Inflammatory macrophage treated with lipopolysaccharide for 1 hour (primary cell): ENCODE measurements around the gene RUNX3.
A peak's percentile ranks its signal among the peaks of the same experiment; 100 is the strongest.
"Not testable (repeated sequence)": the region's sequence is repeated elsewhere in the genome, so short reads cannot be mapped to it uniquely, and the experiment has no call there.

Source experiments
- DNase-seq, 2 donors: peaks; one replicate each; pipeline ENCODE4 v3.0.0-alpha.2; 2020 to 2022

RUNX3 gene

DNA sequence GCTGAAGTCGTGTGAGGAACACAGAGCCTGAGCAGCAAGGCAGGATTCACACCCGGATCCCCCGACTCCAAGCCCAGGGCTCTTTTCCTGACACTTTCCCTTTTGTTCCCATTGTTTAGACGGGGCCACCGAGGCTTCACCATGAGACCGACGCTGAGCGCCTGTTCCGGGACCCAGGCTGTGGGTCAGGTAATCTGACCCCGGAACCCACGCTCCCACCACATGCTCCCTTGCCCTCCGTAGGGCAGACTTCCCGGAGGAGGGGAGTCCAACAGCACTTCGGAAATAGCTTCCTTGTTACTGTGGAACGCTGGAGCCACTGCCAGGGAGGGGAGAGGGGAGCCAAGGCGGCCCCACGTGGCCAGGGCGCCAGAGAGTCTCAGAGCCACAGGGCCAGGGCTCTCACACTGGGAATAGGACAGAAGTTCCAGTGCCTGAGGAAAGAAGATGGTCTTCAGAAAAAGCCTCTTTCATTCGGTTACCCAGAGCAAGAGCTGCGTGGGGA is 18.4 kb downstream of the RUNX3 start:
- DNase-seq = no peak

DNA sequence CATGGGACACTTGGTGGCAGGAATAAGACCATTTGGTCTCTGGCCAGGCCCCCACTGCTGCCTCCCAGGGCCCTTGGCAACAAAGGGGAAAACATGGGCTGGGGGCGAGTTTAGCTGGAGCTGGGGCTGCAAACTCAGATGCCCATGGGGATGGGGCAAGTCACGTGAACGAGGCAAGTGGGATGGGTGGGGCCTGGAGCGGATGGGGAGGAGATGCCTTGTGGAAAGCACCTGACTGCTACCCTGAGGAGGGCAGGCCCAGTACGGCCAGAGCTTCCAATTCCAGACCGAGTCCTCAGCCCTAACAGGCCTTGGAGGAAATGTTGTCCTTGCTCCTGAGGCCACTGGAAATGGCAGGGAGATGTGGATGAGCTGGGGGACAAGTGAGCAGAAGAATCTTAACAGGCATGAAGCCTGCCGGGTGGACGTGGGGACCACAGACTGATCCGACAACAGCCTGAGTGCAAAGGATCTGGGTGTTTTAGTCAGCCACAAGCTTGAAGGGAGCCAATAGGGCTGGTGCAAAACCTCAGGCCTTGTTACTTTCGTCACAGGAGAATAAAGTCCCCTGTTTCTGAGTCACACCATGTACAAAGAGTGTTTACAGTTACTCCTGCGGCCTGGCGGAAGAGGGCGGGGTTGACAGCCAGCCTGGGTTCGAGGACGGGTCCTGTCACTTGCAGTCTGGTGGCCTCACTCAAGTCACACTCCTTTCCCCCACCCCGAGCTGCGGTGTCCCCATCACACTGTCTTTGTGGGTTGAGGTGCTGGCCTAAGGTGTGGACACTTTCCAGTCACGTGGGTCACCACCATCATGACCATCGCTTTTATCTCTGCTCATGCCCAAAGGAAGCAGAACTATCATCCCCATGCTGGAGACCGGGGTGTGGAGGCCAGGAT is 19.1 kb downstream of the RUNX3 start:
- DNase-seq = peak; percentile 22 to 60

DNA sequence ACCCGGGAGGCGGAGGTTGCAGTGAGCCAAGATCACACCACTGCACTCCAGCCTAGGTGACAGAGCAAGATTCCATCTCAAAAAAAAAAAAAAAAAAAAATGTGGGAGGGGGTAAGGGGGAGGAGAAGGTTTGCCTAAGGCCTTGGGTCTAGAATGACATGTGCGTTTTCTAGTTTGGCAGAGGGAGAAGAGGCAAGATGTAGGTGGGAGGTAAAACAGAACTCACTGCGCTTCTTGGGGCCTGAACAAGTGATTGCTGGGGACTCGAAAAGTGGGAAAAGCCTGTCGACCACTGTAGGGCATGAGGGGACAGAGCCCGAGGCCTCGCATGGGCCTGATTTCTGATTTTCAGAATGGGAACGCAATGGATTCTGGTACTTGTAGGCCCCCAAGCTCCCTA is 19.9 kb downstream of the RUNX3 start:
- DNase-seq = no peak

DNA sequence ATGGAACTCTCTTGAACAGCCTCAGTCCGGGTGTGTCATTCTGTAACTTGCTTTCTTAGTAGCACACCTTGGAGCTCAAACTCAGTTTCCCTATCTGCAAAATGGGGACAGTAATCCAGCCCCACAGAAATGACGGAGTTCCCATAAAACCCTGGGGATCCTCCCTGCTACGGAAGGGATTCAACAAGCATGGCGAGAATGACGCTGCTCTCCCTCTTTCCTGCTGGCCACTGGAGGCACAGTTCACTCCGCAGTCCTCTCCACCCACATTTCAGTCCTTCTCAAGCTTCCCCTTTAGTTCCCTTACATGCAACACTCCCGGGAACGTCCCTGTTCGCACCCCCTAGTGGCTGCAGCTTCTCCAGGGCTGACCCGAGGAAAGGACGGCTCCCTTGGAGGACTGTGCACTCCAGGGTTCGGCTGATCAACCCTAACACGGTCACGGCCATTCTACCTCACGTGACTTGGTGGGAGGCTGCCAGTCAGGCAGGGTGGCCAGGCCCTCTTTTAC is 20.6 kb downstream of the RUNX3 start:
- DNase-seq = peak; percentile 91 to 94

DNA sequence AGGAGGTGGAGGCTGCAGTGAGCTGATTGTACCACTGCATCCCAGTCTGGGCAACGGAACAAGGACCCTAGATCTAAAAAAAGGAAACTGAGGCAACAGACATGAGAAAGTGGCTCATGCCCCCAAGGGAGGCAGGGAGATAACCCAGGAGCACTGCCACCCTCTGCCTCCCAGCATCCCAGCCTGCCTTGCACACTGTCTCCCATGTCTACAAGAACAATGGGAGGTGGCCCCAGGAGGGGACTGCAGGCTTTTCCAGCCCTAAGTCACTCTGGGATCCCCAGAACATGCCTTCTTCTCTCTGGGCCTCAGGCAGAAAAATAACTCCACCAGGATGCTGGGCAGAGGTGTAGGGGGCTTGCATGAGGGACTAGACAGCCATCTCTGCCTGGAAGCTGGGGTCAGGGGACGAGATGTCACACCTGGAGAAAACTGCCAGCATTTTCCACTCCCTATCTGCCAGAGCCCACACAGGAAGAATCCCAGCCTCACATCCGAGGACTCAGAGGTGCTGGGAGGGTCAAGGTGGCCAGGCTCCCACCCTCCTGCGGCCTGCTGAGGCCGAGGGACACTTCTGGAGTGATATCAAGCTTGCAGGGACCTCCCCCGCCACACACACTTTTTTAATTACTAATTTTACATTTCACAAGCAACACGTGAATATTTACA is 21.4 kb downstream of the RUNX3 start:
- no peak for DNase-seq

DNA sequence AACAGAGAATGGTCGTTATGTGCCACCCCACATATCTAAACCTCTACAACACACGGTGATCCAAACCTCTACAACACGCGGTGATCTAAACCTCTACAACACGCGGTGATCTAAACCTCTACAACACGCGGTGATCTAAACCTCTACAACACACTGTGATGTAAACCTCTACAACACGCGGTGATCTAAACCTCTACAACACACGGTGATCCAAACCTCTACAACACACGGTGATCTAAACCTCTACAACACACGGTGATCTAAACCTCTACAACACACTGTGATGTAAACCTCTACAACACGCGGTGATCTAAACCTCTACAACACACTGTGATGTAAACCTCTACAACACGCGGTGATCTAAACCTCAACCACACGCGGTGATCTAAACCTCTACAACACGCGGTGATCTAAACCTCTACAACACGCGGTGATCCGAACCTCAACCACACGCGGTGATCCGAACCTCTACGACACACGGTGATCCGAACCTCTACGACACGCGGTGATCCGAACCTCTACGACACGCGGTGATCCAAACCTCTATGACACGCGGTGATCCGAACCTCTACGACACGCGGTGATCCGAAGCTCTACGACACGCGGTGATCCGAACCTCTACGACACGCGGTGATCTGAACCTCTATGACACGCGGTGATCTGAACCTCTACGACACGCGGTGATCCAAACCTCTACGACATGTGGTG is 22.3 kb downstream of the RUNX3 start:
- DNase-seq = not testable (repeated sequence)

DNA sequence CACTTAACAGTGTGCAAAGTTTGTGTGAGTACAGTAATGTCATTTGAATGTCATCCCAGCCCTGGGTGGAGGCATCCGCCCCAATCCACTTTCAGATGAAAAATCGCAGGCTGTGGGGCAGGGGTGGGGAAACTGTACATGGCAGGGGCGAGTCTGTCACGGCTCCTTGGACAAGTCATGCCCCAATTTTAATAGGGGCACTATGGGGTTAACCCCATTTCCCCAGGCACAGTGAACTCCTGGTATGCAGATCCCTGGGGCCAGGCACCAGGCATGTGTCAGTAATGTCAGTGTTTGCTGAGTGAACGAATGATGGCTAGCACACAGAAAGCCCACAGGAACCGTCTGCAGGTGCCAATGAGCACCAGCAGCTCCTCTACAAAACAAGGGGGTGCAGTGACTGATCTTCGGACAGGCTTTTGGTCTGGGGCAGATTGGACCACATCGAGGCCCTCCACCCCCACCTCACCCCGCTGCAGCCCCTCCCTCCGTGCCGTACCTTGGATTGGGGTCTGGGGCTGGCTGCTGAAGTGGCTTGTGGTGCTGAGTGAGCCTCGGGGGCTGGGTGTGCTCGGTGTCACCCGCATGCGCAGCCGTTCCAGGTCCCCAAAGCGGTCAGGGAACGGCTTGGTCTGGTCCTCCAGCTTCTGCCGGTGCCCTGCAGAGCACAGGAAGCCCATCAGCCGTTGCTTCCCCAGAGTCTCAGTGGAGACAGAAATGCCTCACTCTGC is 23.2 kb downstream of the RUNX3 start:
- DNase-seq = no peak

DNA sequence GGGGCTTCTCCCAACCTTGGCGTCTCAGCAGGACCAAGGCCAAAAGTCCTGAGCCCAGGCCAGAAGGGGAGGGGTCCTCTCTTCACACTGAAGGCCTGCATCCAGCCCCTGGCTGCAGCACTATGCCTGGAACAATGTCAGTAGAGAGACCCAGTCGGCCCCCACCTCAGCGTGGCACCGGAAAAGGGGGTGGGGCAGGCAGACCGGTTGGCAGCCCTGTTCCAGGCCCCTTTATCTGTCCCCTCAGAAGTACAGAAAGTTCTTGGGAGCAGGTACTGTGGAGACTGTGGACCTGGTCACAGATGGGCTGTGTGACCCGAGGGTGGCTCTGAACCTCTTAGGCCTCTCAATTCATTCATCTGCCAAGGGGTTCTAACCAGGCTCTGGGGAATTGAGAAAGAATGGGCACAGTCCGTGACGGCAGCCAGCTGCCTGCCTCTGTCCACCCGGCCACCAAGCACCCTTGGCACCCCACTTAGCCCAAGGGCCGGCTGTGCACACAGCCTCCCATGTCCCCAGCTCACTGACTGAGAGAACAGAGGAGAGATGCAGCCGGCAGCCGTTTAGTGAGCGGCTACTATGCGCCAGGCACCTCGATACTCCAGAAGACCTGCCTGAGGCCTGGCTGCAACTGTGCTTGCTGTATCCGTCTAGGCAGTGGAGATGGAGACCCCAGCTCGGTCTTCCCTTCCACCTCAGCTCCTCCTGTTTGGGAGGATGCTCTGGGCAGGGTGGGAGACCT is 23.9 kb downstream of the RUNX3 start:
- no peak for DNase-seq

DNA sequence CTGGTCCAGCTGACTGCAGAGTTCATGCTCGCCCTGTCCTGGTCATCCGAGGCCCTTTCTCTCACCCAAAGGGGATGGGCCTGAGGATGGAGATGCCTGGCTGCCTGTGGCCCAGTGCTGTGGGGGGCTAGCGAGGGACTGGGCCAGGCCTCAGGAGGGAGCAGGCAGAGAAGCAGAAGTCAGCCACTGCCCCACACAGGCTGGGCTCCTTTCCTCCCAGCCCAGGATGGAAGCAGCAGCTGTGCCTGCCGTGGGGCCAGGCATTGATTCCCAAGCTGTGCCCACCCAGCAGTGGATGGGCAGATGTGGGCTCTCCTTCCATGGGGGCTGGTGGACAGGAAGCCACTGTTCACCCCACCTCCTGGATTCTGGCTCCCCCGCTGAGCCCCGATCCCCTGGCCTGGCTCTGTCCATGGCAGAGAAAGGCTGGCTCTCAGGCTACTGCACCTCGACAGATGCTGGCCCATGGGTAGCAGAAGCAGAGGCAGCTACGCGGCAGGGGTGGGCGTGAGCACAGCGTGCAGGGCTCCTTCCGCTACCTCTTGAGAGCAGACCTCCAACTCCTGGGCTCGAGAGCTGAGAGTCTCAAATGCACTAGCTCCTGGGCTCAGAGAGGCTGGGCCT is 24.6 kb downstream of the RUNX3 start:
- no peak for DNase-seq

DNA sequence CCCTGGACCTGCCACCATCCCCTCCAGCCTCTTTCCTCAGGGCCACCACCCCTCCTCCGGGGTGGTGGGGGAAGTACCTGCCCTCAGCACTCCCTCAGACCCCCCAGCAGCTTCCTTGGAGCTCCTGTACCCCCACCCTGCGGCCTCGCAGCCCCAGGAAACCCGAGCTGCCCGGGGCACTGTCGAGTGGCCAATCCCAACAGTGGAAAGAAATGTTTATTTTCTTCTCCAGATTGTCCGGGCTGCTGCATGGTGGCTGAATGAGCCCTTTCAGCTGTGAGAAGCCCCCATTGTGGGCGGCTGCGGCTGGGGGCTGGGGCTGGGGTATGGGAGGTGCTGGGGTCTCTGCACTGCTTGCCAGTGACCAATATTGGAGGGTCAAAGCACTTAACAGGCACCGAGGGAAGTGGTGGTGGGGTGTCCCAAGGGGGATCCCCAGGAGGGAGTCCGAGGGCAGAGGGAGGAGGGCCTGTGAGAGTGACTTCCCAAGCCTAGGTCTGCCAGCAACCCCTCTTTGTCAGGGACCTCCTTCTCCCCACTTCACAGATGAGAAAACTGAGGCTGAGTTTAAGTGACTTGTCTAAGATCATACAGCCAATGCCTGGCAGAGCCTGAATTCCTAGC is 25.2 kb downstream of the RUNX3 start:
- no peak for DNase-seq

DNA sequence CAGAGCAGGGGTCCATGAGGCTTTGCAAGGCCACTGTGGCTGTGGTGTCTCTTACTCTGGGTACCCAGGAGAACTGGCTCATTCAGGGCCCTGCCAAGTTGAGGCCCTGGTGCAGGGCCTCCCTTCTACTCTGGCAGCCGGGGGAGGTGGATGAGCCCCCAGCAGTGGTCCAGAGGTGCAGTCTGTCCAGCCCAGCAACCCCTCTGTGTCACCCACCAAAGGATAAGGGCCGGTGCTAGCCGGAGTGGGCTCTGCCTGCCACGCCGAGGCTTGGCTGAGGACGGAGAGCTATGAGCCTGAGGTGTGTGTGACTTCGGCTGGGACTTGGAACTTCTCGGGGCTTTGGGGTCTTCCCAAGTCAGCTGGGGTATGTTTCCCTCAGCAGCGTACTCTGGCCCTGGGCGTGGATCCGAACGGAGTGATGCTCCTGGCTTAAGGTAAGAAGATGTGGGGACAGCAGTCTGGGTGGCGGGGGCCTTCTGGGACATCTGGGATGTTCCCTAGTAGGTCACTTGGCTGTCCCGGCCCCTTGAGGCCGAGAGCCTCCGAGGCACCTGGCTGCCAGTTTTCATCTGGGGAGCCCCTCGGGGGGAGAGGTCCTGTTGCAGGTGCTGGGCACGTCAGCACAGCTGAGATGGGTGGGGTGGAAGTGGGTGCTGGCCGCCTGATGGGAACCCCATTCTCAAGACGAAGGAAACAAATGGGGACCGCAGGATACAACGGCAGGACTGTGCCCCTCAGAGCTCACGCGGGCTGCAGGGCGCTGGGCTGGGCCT is 25.9 kb downstream of the RUNX3 start:
- DNase-seq = no peak

DNA sequence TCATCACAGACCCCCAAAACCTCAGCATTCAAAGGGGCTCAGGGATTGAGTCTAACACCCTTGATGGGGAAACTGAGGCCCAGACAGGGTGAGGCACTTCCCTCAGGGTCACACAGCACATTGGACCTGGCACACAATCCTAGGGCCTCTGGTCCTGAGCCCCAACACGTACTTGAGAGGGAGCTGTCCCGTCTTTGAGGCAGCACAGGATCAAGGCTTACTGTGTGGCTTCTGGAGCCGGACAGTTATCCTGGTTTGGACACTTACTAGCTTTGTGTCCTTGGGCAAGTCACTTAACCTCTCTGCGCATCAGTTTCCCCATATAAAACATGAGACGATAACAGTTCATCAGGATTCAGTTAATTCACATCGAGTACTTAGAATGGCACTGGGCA is 26.5 kb downstream of the RUNX3 start:
- no peak for DNase-seq

DNA sequence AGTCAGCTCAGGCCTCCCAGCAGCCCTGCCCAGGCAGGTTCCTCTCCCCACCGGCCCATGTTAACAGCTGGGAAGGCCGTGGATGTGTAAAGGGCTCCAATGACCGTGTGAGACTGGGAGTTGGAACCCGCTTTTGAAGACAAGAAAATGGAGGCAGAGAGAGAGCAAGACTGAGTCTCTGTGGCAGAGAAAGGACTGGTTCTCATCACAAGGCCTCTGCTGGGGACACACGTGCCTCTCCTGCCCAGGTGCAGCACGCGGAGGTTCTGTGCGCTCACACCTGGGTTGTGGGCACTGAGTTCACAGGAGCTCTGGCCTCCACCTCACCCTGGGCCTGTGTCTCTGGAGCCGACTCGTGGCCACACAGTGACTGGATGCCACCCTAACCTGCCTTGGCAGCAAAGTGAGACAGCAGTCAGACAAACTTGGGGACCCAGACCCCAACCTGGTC is 27.0 kb downstream of the RUNX3 start:
- DNase-seq = no peak

DNA sequence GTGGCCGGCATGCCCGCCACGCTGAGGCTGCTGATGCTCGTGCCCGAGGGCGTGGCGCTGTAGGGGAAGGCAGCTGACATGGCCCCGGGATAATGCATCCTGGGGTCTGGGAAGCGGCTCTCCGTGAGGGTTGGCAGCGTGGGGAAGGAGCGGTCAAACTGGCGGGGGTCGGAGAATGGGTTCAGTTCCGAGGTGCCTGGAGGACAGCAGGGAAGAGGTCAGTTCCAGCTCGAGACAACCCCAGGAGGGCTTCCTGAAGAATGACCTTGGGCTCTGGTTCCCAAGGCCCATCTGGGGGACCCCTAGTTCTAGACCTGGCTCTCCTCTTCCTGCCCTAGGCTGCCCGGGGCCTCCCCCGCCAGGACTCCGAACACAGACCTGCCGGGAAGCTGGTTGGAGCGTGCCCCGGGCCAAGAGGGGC is 27.6 kb downstream of the RUNX3 start:
- DNase-seq = no peak

DNA sequence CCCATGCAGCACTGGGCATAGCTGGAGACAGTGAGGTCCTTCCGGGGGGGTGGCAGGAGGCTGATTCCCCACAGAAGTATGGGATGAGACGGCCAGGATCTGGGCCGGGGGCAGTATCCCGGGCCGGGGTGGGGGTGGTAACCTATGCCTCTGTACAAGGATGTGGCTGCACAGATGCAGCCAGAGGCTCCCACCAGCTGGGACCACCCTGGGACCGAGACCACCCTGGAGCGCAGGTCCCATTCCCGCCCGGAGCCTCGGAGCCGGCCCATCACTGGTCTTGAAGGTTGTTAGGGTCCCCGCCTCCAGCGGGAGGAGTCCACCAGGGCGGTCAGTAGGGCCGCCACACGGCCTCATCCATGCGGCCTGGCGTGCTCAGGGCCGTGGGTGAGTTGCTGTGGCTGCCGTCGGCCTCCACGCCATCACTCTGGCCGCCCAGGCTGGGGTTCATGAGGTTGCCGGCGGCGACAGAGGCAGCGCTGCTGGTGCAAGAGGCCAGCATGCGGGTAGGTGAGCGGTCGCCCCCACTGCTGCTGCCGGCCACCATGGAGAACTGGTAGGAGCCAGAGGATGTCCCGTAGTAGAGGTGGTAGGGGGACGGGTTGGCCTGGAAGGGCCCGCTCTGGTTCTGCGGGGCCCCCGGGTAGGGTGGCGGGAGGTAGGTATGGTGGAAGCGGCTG is 28.1 kb downstream of the RUNX3 start:
- no peak for DNase-seq

DNA sequence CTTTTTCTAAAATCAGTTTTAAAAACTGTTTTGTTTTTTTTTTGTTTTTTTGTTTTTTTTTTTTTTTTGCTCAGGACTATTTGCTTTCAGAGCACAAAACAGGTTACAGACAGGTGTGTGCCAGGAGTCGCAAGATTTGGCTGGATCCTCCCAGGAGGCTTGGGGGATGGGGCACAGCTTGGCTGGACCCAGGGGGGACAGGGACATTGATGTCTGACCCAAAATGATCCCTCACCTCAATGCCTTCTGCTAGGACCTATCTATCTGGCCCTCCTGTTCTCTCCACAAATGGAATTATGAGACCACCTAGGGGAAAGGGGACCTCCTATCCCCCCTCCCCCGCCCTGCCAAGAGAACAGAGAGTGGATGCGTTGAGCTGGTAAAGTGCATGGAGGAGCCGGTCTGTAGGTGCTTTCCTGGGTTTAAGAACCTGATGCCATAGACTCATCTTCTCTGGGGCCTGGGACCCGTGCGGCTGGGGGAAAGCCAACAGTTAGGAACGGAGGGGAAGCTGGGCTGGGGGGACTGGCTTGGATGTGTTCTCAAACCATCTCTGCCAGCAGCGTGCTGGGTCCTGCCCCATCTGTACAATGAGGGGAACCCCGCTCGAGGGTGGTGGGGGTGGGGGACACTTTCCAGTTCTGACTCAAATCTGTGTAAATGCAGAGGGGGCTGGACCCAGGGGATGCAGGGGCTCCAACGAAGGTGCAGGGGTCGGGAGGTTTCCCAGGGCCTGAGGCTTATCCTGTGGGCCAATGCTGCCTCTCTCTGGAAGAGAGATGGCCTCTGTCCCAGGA is 28.9 kb downstream of the RUNX3 start:
- DNase-seq = no peak

DNA sequence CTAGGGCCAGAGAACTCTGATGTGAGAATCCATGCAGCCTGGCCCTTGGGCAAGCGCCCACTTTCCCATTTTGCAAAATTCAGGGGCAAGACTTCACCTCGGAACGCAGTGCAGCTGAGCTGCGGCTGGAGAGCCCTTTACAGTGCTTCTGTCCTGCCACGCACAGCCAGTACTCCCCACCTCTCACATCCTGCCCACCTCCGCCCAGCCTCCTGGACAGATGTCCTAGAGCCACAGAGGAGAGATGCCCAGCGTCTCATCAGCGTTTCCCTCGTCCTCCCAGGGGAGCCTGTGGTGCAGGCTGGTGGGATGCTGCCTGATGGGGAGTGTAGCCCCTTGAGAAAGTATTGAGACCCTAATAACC is 29.6 kb downstream of the RUNX3 start:
- no peak for DNase-seq
